ENCODE measurements around the gene VAV2.

The VAV2 gene

GRCh38 chr9:133834080-133834976 is 157.8 kb downstream of the VAV2 start:
- no peak for DNase-seq (ENCODE audit: low read depth)

DNA sequence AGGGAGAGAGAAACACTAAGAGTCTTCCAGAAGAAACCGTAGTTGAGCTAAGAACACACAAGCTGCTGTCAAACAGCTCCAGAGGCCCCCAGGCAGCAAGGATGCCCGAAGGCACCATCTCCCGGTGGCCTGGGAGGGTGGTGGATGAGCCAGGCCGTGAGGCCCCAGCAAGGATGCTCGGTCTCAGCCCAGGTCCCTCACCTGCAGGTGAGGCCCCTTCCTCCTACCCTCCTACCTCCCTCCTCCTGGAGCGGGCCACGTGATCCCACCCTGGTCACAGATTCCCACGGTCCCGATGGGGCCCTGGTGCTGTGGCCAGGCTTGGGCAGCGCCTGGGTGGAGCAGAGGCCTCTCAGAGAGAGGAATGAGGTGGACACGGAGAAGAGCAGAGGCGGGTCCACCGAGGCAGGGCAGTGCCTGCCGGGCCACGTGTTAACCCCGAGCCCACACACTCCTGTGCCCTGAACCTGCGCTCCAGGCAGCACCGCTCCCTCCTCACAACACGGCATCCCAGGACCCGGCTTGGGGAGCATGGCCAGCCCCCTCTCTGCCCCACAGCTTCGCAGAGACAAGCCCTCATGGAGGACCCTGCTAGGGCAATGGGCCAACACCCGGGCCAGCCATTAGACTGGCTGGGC is 158.6 kb downstream of the VAV2 start:
- DNase-seq (ENCODE audit: low read depth), result no peak

DNA sequence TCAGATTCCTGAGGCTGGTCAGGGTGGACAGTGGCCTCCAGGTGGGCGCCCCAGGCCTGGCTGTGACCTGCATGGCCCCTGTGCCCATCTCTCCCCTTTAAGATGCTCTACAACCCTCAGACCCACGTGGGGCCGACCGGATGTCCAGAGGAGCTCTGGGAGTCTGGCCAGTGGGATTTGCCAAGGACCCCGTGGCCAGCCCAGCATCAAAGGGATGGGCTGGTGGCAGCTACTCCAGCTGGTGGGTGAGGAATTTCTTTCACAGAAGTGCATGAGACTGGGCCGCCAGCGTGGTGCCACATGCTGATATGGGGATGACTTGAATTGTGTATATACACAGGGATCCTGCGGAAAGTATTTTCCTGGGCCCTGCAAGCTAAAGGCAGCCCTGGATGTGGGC is 159.2 kb downstream of the VAV2 start:
- DNase-seq (ENCODE audit: low read depth), result no peak

- no peak for DNase-seq (ENCODE audit: low read depth)
These were observed 161.4 kb downstream of the VAV2 start for GRCh38 chr9:133830711-133831110.

DNA sequence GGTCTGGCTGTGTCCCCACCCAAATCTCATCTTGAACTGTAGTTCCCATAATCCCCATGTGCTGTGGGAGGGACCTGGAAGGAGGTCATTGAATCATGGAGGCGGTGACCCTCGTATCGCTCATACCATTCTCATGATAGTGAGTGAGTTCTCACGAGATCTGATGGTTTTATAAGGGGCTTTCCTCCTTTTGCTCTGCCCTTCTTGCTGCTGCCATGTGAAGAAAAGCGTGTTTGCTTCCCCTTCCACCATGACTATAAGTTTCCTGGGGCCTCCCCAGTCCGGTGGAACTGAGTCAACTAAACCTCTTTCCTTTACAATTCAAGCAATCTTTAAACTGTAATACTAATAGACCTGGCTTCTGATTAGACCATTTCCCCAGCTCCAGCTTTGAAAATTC is 161.8 kb downstream of the VAV2 start:
- no peak for DNase-seq (ENCODE audit: low read depth)

DNA sequence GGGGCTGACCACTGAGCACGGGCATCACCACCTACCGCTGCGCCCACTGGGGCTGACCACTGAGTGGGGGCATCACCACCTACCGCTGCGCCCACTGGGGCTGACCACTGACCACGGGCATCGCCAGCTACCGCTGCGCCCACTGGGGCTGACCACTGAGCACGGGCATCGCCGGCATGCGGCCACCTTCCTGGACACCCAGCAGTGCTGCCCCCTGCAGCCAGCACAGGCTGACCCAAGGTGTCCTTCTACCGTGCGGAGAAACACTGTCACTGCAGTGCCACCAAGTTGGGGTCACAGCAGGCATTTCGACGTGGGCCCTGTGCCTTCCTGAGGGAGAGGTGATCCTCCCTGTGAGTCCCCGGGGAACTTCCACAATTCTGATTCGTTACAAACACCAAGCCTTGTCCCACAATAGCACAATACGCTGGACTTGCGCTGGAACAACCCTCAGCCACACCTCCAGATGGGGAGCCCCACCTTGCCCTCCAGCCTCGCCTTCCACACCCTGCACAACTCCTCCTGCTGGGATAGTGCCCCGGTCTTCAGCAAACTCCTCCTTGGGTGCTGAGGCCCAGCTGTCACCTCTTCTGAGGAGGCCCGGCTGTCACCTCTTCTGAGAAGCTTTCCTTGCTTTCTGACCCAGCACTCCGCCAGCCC is 163.7 kb downstream of the VAV2 start:
- DNase-seq (ENCODE audit: low read depth), result no peak

DNA sequence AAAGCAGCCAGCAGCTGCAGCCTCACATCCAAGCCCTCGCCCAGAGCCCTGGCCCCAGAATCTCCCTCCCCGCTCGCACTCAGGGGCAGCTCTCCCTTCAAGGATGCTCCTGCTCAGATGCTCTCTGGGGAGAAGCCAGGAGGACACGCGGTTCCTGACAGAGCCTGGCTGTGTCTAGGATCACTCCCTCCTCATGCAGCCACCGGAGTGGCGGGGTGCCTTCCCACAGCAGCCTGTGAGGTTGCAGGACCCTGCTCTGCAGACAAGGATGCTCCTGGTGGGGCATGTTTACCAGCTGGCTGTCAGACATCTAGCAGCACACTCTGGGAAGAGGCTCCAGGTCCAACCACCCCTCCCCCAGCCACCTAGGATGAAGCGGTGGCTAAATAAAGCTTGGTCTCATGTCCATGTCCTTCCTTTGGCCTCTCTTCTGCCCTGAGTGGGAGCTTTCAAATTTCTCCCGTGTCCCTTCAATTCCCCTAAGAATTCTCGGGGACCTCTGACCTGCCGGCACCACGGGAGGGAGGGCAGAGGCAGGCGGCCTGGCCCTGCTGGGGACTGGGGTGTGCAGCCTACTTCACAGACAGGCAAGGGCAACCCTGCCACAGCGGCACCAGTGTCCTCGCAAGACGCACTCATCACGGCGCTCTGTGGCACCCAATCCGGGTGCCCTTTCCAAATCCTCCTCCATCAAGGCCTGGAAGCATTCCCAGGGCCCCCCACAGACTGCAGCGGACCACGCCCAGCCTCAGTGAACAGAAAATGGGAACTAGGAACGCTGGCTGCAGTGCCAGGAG is 165.6 kb downstream of the VAV2 start:
- DNase-seq (ENCODE audit: low read depth), result no peak

DNA sequence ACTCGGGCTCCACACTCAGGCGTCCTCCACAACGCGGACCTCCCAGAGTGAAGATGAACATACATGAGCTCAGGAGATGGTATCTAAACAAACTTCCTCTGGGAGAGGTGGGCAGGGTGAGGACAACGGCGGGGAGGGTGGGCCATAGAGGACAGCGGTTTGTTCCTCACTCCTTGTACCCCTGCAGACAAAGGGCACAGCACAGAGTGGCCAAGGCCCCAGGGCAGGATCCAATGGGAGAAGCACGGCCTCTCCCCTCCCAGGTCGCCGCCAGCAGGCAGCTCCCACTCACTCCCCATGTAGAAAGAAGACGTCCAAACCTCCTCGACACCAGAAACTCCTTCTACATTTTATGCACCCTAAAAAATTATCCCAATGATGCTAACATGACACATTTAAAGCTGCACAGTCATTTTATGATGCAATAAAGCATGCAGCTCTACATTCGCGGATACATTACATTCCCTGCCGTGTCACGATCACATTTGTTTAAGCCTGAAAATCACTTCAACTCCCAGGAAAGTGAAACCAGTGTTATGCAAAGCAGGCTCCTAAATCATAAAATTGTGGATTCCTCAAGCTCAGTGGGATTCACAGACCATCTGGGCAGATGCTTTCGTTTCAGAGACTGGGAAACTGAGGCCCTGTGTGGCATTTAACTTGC is 166.4 kb downstream of the VAV2 start:
- DNase-seq (ENCODE audit: low read depth), result no peak

DNA sequence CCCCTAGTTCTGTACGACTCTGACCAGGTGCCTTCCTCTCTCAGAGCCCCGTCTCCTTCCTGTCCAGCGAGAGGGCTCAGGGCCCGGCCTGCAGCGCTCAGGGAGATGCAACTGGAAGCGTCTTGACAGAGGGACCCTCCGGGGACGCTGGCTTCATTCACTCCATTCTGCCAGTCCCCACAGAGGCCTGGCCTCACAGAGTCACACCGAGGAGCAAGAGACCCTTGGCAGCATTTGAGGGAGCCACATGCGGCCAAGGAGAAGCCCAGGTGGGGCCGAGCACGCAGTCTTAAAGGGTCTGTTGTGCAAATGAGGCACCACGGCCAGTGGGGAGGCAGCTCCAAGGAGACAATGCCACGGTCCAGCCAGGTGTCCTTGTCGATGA is 167.3 kb downstream of the VAV2 start:
- no peak for DNase-seq (ENCODE audit: low read depth)

GRCh38 chr9:133824106-133824801 is 167.9 kb downstream of the VAV2 start:
- no peak for DNase-seq (ENCODE audit: low read depth)

DNA sequence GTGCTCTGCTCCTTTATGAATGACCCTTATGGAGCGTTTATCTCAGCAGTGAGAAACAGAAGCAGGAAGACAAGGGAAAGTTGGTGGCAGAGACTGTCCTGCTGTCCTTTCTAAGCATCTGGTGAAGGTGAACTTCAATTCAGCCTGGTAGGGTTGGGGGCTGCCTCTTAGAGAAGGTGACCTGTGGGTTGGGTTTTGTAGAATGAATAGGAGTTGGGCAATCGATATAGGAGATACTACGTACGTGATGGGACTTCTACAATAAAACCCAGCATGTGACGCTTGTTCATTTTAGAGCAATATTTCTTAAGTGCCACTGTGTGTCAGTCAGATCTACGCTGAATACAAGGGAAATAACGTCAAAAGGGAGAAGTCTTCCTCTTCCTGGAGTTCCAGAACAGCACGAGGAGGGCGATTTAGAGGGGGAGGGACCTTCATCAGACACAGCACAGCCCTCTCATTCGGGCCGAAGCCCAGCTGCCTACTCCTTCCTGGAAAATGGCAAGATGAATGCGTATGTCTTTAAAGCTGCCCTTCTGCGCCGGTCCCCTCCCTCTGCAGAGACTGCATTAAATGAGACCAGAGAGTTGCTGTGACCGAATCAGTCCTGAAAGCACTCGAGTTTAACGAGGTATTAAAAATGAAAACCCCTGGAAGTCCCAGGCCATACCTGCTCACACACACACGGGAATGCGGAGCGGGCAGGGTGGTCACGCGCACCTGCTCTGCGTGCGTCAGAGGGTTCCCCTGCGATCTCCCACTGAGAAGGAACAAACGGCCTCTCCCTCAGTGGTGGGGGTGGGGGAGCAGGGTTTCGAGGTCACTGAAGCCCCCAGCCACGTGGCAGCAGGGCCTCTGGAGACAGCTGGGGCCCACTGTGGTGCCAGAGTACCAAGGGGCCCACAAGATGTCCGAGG is 168.7 kb downstream of the VAV2 start:
- DNase-seq (ENCODE audit: low read depth), result no peak

- DNase-seq (ENCODE audit: low read depth), result no peak
These were observed 169.6 kb downstream of the VAV2 start for GRCh38 chr9:133822430-133823065.

- DNase-seq (ENCODE audit: low read depth), result no peak
These were observed 170.3 kb downstream of the VAV2 start for GRCh38 chr9:133821601-133822429.

GRCh38 chr9:133819923-133820322 is 172.2 kb downstream of the VAV2 start:
- DNase-seq (ENCODE audit: low read depth), result no peak

DNA sequence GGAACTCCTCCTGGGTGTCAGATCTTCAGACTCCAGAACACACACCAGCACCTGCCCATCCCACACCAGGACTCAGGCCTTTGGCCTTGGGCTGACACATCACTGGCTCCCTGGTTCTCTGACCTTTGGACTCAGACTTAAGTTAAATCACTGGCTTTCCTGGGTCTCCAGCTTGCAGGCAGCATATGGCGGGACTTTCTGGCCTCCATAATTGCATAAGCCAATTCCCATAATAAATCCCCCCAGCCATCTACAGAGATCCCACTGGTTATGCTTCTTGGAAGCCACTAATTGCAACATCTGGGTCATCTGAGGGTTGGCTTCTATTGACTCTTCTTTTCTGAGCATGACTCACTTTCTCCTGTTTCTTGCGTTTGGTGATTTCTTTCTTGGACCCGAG is 173.7 kb downstream of the VAV2 start:
- no peak for DNase-seq (ENCODE audit: low read depth)

- no peak for DNase-seq (ENCODE audit: low read depth)
These were observed 176.3 kb downstream of the VAV2 start for GRCh38 chr9:133815781-133816180.

DNA sequence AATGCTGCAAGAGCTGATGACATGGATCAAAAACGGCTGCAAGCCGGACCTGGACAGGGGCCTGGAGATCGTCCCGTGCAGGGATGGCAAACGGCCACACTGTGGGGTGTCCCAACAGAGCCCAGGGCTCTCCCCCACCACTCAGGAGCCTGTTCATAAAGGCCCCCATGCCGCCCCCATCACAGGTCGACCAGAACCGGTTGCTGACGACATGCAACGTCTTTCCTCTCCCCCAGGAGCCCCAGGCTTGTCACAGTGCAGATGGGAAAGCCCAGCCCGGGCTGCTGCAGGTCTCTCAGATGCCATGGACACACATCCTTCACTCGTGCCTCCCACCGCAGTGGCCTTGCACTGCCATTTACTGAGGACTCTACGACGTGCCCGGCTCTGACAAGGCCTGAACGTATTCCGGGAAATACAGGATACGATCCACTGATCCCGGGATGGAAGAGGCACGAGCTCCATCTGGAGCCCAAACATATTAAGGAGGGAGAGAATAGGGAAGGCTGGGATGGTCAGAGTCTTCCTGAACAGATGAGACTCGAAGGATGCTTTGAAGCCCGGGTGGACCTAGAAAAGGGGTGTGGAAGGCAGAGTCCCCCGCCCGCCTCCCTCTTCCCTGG is 177.4 kb downstream of the VAV2 start:
- DNase-seq (ENCODE audit: low read depth), result no peak
